IMR-90 (cell line): Measurements from ENCODE around the gene SHLD1. TPM values are rescaled to one million over a fixed set of nuclear protein-coding genes. Genes with fewer than 3 reads are reported as not detected.
"Not testable (repeated sequence)": the region's sequence is repeated elsewhere in the genome, so short reads cannot be mapped to it uniquely, and the experiment has no call there.

Experiments
- ATAC-seq: fragments of 200-7000 bp; cut with Tn5 transposase; 2 replicates; pipeline ENCODE4 v1.9.1; 2020; ENCODE audit warnings: low read depth, mild to moderate bottlenecking, moderate library complexity
- BruUV-seq: library from RNA; stranded (reverse); fragments of 400-500 nt; replicated peaks from 2 replicates; lab custom pipeline; 2021; lab: Mats Ljungman, UMichigan
- CTCF ChIA-PET: fragments of 300-600 bp; formaldehyde crosslinking; extraction: SDS; loops from one replicate; lab custom pipeline; 2021; ENCODE audit warnings: antibody characterized with exemption; lab: Yijun Ruan, JAX
- POLR2A ChIA-PET: fragments of 300-600 bp; sonication (Branson Sonifier 250); formaldehyde crosslinking; loops from one replicate; lab custom pipeline; 2022; ENCODE audit warnings: antibody characterized with exemption; ENCODE audit not compliant: unreplicated experiment; lab: Charles Lee
- DNase-seq: peaks from one replicate; pipeline ENCODE4 v3.0.0; 2013
- H2AFZ ChIP-seq: replicated peaks from 2 replicates; pipeline ENCODE3; 2013; ENCODE audit warnings: low read length, mild to moderate bottlenecking; ENCODE audit not compliant: poor library complexity
- H2AK5ac ChIP-seq: 2 replicates; pipeline ENCODE4 v1.6.1; 2013; ENCODE audit warnings: low read depth, low read length, inconsistent platforms
- H2AK9ac ChIP-seq: replicated peaks from 2 replicates; pipeline ENCODE3; 2013; ENCODE audit warnings: mild to moderate bottlenecking, low read depth, low read length, moderate library complexity; ENCODE audit not compliant: poor library complexity
- H2BK120ac ChIP-seq: 2 replicates; pipeline ENCODE4 v1.6.1; 2013; ENCODE audit warnings: low read depth, low read length, inconsistent platforms
- H2BK15ac ChIP-seq: 3 replicates; pipeline ENCODE4 v1.6.1; 2013; ENCODE audit warnings: low read depth, low read length, inconsistent platforms
- H2BK20ac ChIP-seq: 2 replicates; pipeline ENCODE4 v1.6.1; 2013; ENCODE audit warnings: low read depth, mild to moderate bottlenecking, inconsistent platforms, low read length, moderate library complexity
- H2BK5ac ChIP-seq: 2 replicates; pipeline ENCODE4 v1.6.1; 2013; ENCODE audit warnings: mild to moderate bottlenecking, low read depth, low read length, inconsistent platforms; ENCODE audit not compliant: poor library complexity, severe bottlenecking
- H3K14ac ChIP-seq: replicated peaks from 2 replicates; pipeline ENCODE4 v1.6.1; 2013; ENCODE audit warnings: low read depth, low read length, inconsistent platforms
- H3K18ac ChIP-seq: 2 replicates; pipeline ENCODE4 v1.6.1; 2013; ENCODE audit warnings: low read depth, low read length, control low read depth
- H3K23ac ChIP-seq: 2 replicates; pipeline ENCODE4 v1.6.1; 2013; ENCODE audit warnings: low read depth, low read length, inconsistent platforms
- H3K27ac ChIP-seq: 2 replicates; pipeline ENCODE4 v1.5.1; 2013; ENCODE audit warnings: mild to moderate bottlenecking, control low read depth, low read length; ENCODE audit not compliant: insufficient read depth
- H3K27me3 ChIP-seq: 2 replicates; pipeline ENCODE4 v1.6.1; 2013; ENCODE audit warnings: low read length; ENCODE audit not compliant: control insufficient read depth, insufficient read depth
- H3K36me3 ChIP-seq: 2 replicates; pipeline ENCODE4 v1.6.1; 2013; ENCODE audit warnings: low read length, mixed read lengths; ENCODE audit not compliant: control insufficient read depth, insufficient read depth
- H3K4ac ChIP-seq: 2 replicates; pipeline ENCODE4 v1.6.1; 2013; ENCODE audit warnings: low read depth, low read length, inconsistent platforms
- H3K4me1 ChIP-seq: 2 replicates; pipeline ENCODE4 v1.6.1; 2013; ENCODE audit warnings: low read length, mixed read lengths; ENCODE audit not compliant: control insufficient read depth, insufficient read depth
- H3K4me2 ChIP-seq: 2 replicates; pipeline ENCODE4 v1.6.1; 2013; ENCODE audit warnings: low read depth, mild to moderate bottlenecking, control low read depth, low read length, moderate library complexity
- H3K4me3 ChIP-seq: 2 replicates; pipeline ENCODE4 v1.5.1; 2013; ENCODE audit warnings: low read depth, mild to moderate bottlenecking, control low read depth, low read length, moderate library complexity; ENCODE audit not compliant: insufficient read depth
- H3K56ac ChIP-seq: 2 replicates; pipeline ENCODE4 v1.6.1; 2013; ENCODE audit warnings: low read length, inconsistent platforms; ENCODE audit not compliant: insufficient read depth; ENCODE audit errors: extremely low read depth
- H3K79me1 ChIP-seq, 2 experiments: 2 replicates each; pipeline ENCODE4 v1.6.1; 2013; ENCODE audit warnings: low read length in 2 of 2, inconsistent platforms in 1 of 2, low read depth in 1 of 2
- H3K9ac ChIP-seq: 2 replicates; pipeline ENCODE4 v1.6.1; 2013; ENCODE audit warnings: low read depth, low read length, control low read depth
- H3K9me1 ChIP-seq: 2 replicates; pipeline ENCODE4 v1.6.1; 2013; ENCODE audit warnings: low read length, inconsistent platforms; ENCODE audit not compliant: insufficient read depth
- H3K9me3 ChIP-seq: 2 replicates; pipeline ENCODE4 v1.6.1; 2013; ENCODE audit warnings: low read length; ENCODE audit not compliant: control insufficient read depth, insufficient read depth
- H4K20me1 ChIP-seq: 2 replicates; pipeline ENCODE4 v1.6.1; 2013; ENCODE audit warnings: low read length, inconsistent platforms; ENCODE audit not compliant: insufficient read depth
- H4K5ac ChIP-seq: 2 replicates; pipeline ENCODE4 v1.6.1; 2013; ENCODE audit warnings: mild to moderate bottlenecking, low read depth, low read length, control low read depth
- H4K8ac ChIP-seq, 2 experiments: 2 replicates each; pipeline ENCODE4 v1.6.1; 2013; ENCODE audit warnings: low read depth in 2 of 2, low read length in 2 of 2, control low read depth in 1 of 2, inconsistent platforms in 1 of 2
- H4K91ac ChIP-seq: 2 replicates; pipeline ENCODE4 v1.6.1; 2013; ENCODE audit warnings: low read depth, low read length, inconsistent platforms; ENCODE audit not compliant: insufficient read depth
- CEBPB ChIP-seq: IDR thresholded peaks from 2 replicates; pipeline ENCODE4 v1.6.1; 2012; ENCODE audit warnings: low read depth, low read length, improper control_type of control experiment
- CHD1 ChIP-seq: IDR thresholded peaks from 2 replicates; pipeline ENCODE4 v1.6.1; 2012; ENCODE audit warnings: low read depth, low read length, improper control_type of control experiment
- ELK1 ChIP-seq: fragments of 150-350 bp; IDR thresholded peaks from 2 replicates; pipeline ENCODE4 v1.6.1; 2016; ENCODE audit warnings: low read depth, mild to moderate bottlenecking, low read length, moderate library complexity, borderline replicate concordance
- NFE2L2 ChIP-seq: fragments of 150-350 bp; IDR thresholded peaks from 2 replicates; pipeline ENCODE4 v1.6.1; 2016; ENCODE audit warnings: low read depth, mild to moderate bottlenecking, low read length
- POLR2A ChIP-seq: IDR thresholded peaks from 2 replicates; pipeline ENCODE4 v1.6.1; 2012; ENCODE audit warnings: mild to moderate bottlenecking, low read depth, low read length
- RAD21 ChIP-seq: IDR thresholded peaks from 2 replicates; pipeline ENCODE4 v1.6.1; 2012; ENCODE audit warnings: low read length, improper control_type of control experiment
- RCOR1 ChIP-seq: IDR thresholded peaks from 2 replicates; pipeline ENCODE4 v1.6.1; 2012; ENCODE audit warnings: mild to moderate bottlenecking, low read length, improper control_type of control experiment; ENCODE audit not compliant: insufficient replicate concordance
- RFX5 ChIP-seq: IDR thresholded peaks from 2 replicates; pipeline ENCODE4 v1.8.0; 2012; ENCODE audit warnings: low read depth, mild to moderate bottlenecking, low read length, moderate library complexity
- WGBS, 2 experiments: methylation state at CpG; one replicate each; pipeline versions ENCODE4 v1.1.5 to v1.1.7; 2013; ENCODE audit warnings: missing lambda C conversion rate in 2 of 2; ENCODE audit not compliant: insufficient read length in 1 of 2; ENCODE audit errors: extremely low coverage in 2 of 2; 5-methylcytosine and 5-hydroxymethylcytosine counted together
- dilution Hi-C: fragments of 300-500 bp; cut with HindIII; formaldehyde crosslinking; loops from one replicate; pipeline ENCODE4 v1.14.3; 2018; ENCODE audit warnings: low sequenced_read_pairs; ENCODE audit not compliant: unreplicated experiment
- in situ Hi-C: fragments of 300-500 bp; cut with MboI; formaldehyde crosslinking; loops from 3 replicates; pipeline ENCODE4 v1.14.3; 2019; ENCODE audit warnings: low sequenced_read_pairs, inconsistent platforms, mixed read lengths
- intact Hi-C: fragments of 100-400 bp; cut with micrococcal nuclease; formaldehyde crosslinking; loops from 2 replicates; pipeline ENCODE4 v1.10.0; 2022
- polyA plus RNA-seq, 3 experiments: library from polyadenylated mRNA; depleted of rRNA; stranded (reverse); fragments of >200 nt; gene quantifications; 2 replicates each; pipeline ENCODE4 v1.2.3, GENCODE V29; 2012; ENCODE audit warnings: low replicate concordance in 1 of 3
- total RNA-seq: library from RNA; depleted of rRNA; stranded (reverse); fragments of >200 nt; gene quantifications from 2 replicates; pipeline ENCODE4 v1.2.3, GENCODE V29; 2012

SHLD1 gene
- total and polyA plus RNA-seq, 2 of the 4 experiments (the other 2 are of a cell fraction), result 2.6 to 3.0 TPM

GRCh38 chr20:5780846-5781217 lies 30.6 kb downstream of the SHLD1 start:
- BruUV-seq, result no TSS peak
- H3K18ac ChIP-seq, result peak overlapping the region; percentile 27
- WGBS, 2 experiments, result no CpG with 5 or more reads among the region's 2 CpGs
- H3K79me1 ChIP-seq, result no peaks in the 10 kb centered on the region; a peak in 1 of 4 replicates
- H3K4ac ChIP-seq, result no peak overlapping the region
- H2AK5ac ChIP-seq, result no peak overlapping the region
- H3K4me3 ChIP-seq, result no peak overlapping the region
- TF ChIP-seq CEBPB, result no peak
- TF ChIP-seq ELK1, result no peak
- no peak for TF ChIP-seq CHD1
- TF ChIP-seq RAD21, result no peak
- TF ChIP-seq POLR2A, result no peak
- TF ChIP-seq NFE2L2, result no peak
- TF ChIP-seq RFX5, result no peak
- TF ChIP-seq RCOR1, result no peak
- H4K91ac ChIP-seq, result no peak overlapping the region
- no peaks in the 10 kb centered on the region for H3K9me3 ChIP-seq
- H2BK120ac ChIP-seq, result no peak overlapping the region
- no peak for ATAC-seq
- H3K23ac ChIP-seq, result no peak overlapping the region
- no peak overlapping the region for H2BK5ac ChIP-seq
- H3K27ac ChIP-seq, result no peak overlapping the region; the same call in 1 of the 2 replicates
- H2AK9ac ChIP-seq, result no peak overlapping the region
- H3K27me3 ChIP-seq, result no peaks in the 10 kb centered on the region
- H3K36me3 ChIP-seq, result peaks cover 4% of the 10 kb centered on the region; the same call in 1 of the 2 replicates
- H2BK20ac ChIP-seq, result no peak overlapping the region
- POLR2A ChIA-PET, result no interaction called here
- dilution Hi-C loops (loop anchor here (25.0 kb wide), 1 partner anchor 194 kb away; no protein-coding TSS in a partner anchor), intact Hi-C loops (no loop called here), in situ Hi-C loops (no loop called here)
- no peak overlapping the region for H3K56ac ChIP-seq
- H3K9ac ChIP-seq, result no peak overlapping the region
- H2BK15ac ChIP-seq, result no peak overlapping the region
- 0 out of 2 replicates have a peak overlapping the region, but pooled peaks have one; percentile 9 for H4K5ac ChIP-seq
- peak; percentile 67 for DNase-seq
- CTCF ChIA-PET, result no interaction called here
- no peak overlapping the region for H2AFZ ChIP-seq
- H4K8ac ChIP-seq, result no peak overlapping the region
- H3K4me2 ChIP-seq, result no peak overlapping the region
- H3K9me1 ChIP-seq, result no peaks in the 10 kb centered on the region
- peaks cover 6% of the 10 kb centered on the region for H3K4me1 ChIP-seq
- no peak overlapping the region for H3K14ac ChIP-seq
- H4K20me1 ChIP-seq, result no peaks in the 10 kb centered on the region

DNA sequence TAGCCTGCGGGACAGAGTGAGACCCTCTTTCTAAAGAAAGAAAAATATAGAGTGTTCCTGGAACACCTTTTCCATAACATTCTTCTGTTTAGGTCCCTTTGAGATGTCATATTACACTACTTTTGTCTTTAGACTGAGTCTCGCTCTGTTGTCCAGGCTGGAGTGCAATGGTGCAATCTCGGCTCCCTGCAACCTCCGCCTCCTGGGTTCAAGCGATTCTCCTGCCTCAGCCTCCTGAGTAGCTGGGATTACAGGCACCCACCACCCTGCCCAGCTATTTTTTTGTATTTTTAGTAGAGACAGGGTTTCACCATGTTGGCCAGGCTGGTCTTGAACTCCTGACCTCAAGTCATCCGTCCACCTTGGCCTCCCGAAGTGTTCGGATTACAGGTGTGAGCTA lies 31.2 kb downstream of the SHLD1 start:
- H4K5ac ChIP-seq, H3K14ac ChIP-seq, H3K4me2 ChIP-seq, in situ Hi-C loops, H3K9ac ChIP-seq, H3K4ac ChIP-seq, H3K79me1 ChIP-seq, H2BK20ac ChIP-seq, H3K9me3 ChIP-seq, H3K4me3 ChIP-seq, POLR2A ChIA-PET, H4K91ac ChIP-seq, H3K36me3 ChIP-seq, H2AK5ac ChIP-seq, H2AK9ac ChIP-seq, H2BK5ac ChIP-seq, CTCF ChIA-PET, DNase-seq, BruUV-seq, H3K23ac ChIP-seq, H2BK120ac ChIP-seq, H2BK15ac ChIP-seq, H4K20me1 ChIP-seq, H4K8ac ChIP-seq, H2AFZ ChIP-seq, ATAC-seq, H3K27me3 ChIP-seq, H3K4me1 ChIP-seq, H3K56ac ChIP-seq, H3K9me1 ChIP-seq, intact Hi-C loops, H3K27ac ChIP-seq, H3K18ac ChIP-seq: not testable (repeated sequence)
- dilution Hi-C loops, result loop anchor here (25.0 kb wide), 1 partner anchor 194 kb away; no protein-coding TSS in a partner anchor
- 95% methylated on average over 4 of the region's 8 CpGs; no CpG with 5 or more reads in 1 of the 2 experiments for WGBS, 2 experiments
